Measurements from ENCODE around the gene B3GLCT. TPM values are rescaled to one million over a fixed set of nuclear protein-coding genes. Genes with fewer than 3 reads are reported as not detected.

The B3GLCT gene
- total RNA-seq, 1 donor from 2014 or later, result 11.2 TPM

DNA sequence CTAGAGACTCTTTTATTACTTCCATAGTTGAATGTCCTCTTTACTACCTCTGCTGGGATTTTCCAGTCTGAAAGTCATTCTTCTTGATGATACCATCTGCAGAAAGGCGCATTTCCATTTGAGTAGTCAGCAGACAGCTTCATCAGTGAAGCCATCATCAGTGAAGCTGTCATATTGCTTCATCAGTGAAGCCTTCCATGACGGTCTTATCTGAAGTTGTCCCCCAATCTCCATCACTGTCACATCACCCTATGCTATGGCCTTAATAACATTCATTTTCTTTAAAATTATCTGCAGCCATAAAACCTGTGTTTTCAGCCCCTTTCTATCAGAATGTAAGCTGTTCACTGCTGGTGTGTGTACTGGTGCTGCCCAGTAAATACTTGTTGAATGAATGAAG, 151.6 kb downstream of the B3GLCT start:
- H3K9ac ChIP-seq (ENCODE audit: low read length), result no peak overlapping the region
- H3K9me3 Mint-ChIP-seq (ENCODE audit: unreplicated experiment), result peaks cover 17% of the 10 kb centered on the region
- no peaks in the 10 kb centered on the region for H3K4me1 Mint-ChIP-seq (ENCODE audit: low read depth, unreplicated experiment)
- TF ChIP-seq EZH2 (IDR thresholded peaks at IDR 0.05; ENCODE audit: insufficient read depth, low read length), result no peak
- TF ChIP-seq, protein P1, sequence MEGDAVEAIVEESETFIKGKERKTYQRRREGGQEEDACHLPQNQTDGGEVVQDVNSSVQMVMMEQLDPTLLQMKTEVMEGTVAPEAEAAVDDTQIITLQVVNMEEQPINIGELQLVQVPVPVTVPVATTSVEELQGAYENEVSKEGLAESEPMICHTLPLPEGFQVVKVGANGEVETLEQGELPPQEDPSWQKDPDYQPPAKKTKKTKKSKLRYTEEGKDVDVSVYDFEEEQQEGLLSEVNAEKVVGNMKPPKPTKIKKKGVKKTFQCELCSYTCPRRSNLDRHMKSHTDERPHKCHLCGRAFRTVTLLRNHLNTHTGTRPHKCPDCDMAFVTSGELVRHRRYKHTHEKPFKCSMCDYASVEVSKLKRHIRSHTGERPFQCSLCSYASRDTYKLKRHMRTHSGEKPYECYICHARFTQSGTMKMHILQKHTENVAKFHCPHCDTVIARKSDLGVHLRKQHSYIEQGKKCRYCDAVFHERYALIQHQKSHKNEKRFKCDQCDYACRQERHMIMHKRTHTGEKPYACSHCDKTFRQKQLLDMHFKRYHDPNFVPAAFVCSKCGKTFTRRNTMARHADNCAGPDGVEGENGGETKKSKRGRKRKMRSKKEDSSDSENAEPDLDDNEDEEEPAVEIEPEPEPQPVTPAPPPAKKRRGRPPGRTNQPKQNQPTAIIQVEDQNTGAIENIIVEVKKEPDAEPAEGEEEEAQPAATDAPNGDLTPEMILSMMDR (IDR thresholded peaks at IDR 0.05; ENCODE audit: insufficient read depth, low read depth, low read length), result no peak
- no peak overlapping the region for H3K27ac ChIP-seq (ENCODE audit: low read depth, low read length)
- peaks cover 2% of the 10 kb centered on the region for H3K27me3 Mint-ChIP-seq (ENCODE audit: low read depth, unreplicated experiment)
- H3K36me3 ChIP-seq (ENCODE audit: insufficient read depth, low read length), result no peaks in the 10 kb centered on the region
- H3K4me1 ChIP-seq (ENCODE audit: insufficient read depth, low read length), result no peaks in the 10 kb centered on the region
- no peak overlapping the region for H3K4me2 ChIP-seq (ENCODE audit: low read length)
- FAIRE-seq (no peak), DNase-seq (ENCODE audit: low read depth) (no peak)
- H3K27ac Mint-ChIP-seq (ENCODE audit: unreplicated experiment), result no peak overlapping the region
- no peaks in the 10 kb centered on the region for H3K9me3 ChIP-seq (ENCODE audit: insufficient read depth, low read depth, low read length)
- H3K36me3 Mint-ChIP-seq (ENCODE audit: low read depth, unreplicated experiment), result no peaks in the 10 kb centered on the region
- no peak overlapping the region for H2AFZ ChIP-seq (ENCODE audit: low read depth, low read length)
- no peaks in the 10 kb centered on the region for H4K20me1 ChIP-seq (ENCODE audit: insufficient read depth, low read length)
- H3K79me2 ChIP-seq (ENCODE audit: insufficient read depth, low read length), result no peaks in the 10 kb centered on the region
- no peak overlapping the region for H3K4me3 Mint-ChIP-seq (ENCODE audit: unreplicated experiment)
- H3K27me3 ChIP-seq (ENCODE audit: insufficient read depth, low read length), result peaks cover 3% of the 10 kb centered on the region
- H3K4me3 ChIP-seq (ENCODE audit: insufficient read depth, low read depth, low read length), result no peak overlapping the region

DNA sequence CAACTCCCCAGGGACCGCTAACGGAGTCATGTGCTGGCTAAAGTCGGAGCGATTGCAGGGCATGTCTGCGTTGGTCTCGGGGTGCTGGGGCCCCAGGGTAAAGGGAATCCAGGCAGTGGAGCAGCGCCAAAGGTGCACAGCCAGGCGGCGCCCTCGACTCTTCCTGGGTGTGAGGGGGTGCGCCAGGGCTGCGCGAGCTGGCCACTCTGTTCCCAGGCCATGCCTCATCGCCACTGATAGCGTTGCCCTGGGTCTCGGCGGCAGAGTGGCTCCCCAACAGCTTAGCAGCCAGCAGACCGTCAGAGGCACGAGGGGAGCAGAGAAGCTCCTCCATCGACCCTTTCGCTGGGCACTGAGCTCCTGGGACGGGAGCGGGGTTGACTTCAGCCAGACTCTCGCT, 152.7 kb downstream of the B3GLCT start:
- H3K4me1 ChIP-seq (ENCODE audit: insufficient read depth, low read length), result no peaks in the 10 kb centered on the region
- no peaks in the 10 kb centered on the region for H3K36me3 Mint-ChIP-seq (ENCODE audit: low read depth, unreplicated experiment)
- no peaks in the 10 kb centered on the region for H3K9me3 ChIP-seq (ENCODE audit: insufficient read depth, low read depth, low read length)

DNA sequence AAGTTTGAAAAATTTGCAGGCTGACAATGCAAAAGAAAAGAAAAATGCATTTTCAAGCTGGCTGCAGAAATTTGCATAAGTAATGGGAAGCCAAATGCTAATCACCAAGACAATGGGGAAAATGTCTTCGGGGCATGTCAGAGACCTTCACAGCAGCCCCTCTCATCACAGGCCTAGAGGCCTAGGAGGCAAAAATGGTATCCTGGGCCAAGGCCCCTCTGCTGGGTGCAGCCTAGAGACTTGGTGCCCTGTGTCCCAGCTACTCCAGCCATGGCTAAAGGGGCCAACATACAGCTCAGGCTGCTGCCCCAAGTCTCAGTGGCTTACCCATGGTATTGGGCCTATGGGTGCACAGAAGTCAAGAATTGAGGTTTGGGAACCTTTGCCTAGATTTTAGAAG, 155.2 kb downstream of the B3GLCT start:
- no peak overlapping the region for H3K4me3 ChIP-seq (ENCODE audit: insufficient read depth, low read depth, low read length)
- H3K79me2 ChIP-seq (ENCODE audit: insufficient read depth, low read length), result no peaks in the 10 kb centered on the region
- no peak for FAIRE-seq
- H3K4me2 ChIP-seq (ENCODE audit: low read length), result no peak overlapping the region
- no peaks in the 10 kb centered on the region for H3K9me3 ChIP-seq (ENCODE audit: insufficient read depth, low read depth, low read length)
- no peaks in the 10 kb centered on the region for H3K4me1 ChIP-seq (ENCODE audit: insufficient read depth, low read length)
- no peak for DNase-seq (ENCODE audit: low read depth)
- Mint-ChIP-seq H3K4me3 (ENCODE audit: unreplicated experiment) (no peak overlapping the region), H3K4me1 (ENCODE audit: low read depth, unreplicated experiment) (no peaks in the 10 kb centered on the region), H3K9me3 (ENCODE audit: unreplicated experiment) (peaks cover 18% of the 10 kb centered on the region), H3K36me3 (ENCODE audit: low read depth, unreplicated experiment) (no peaks in the 10 kb centered on the region), H3K27ac (ENCODE audit: unreplicated experiment) (no peak overlapping the region), H3K27me3 (ENCODE audit: low read depth, unreplicated experiment) (peaks cover under 1% of the 10 kb centered on the region)
- no peaks in the 10 kb centered on the region for H4K20me1 ChIP-seq (ENCODE audit: insufficient read depth, low read length)
- H2AFZ ChIP-seq (ENCODE audit: low read depth, low read length), result no peak overlapping the region
- H3K27me3 ChIP-seq (ENCODE audit: insufficient read depth, low read length), result peaks cover 3% of the 10 kb centered on the region
- H3K9ac ChIP-seq (ENCODE audit: low read length), result no peak overlapping the region
- TF ChIP-seq, protein P1 (IDR thresholded peaks at IDR 0.05; ENCODE audit: insufficient read depth, low read depth, low read length), result no peak
- TF ChIP-seq EZH2 (IDR thresholded peaks at IDR 0.05; ENCODE audit: insufficient read depth, low read length), result no peak
- no peak overlapping the region for H3K27ac ChIP-seq (ENCODE audit: low read depth, low read length)
- H3K36me3 ChIP-seq (ENCODE audit: insufficient read depth, low read length), result no peaks in the 10 kb centered on the region

More for the DNA sequence above, 152.7 kb downstream of the B3GLCT start:
- H3K4me2 ChIP-seq (ENCODE audit: low read length), result no peak overlapping the region
- H4K20me1 ChIP-seq (ENCODE audit: insufficient read depth, low read length), result no peaks in the 10 kb centered on the region
- H2AFZ ChIP-seq (ENCODE audit: low read depth, low read length), result peak overlapping the region; percentile 4
- no peaks in the 10 kb centered on the region for H3K79me2 ChIP-seq (ENCODE audit: insufficient read depth, low read length)
- no peak overlapping the region for H3K9ac ChIP-seq (ENCODE audit: low read length)
- Mint-ChIP-seq H3K9me3 (ENCODE audit: unreplicated experiment) (peaks cover 20% of the 10 kb centered on the region), H3K27ac (ENCODE audit: unreplicated experiment) (no peak overlapping the region), H3K27me3 (ENCODE audit: low read depth, unreplicated experiment) (peaks cover 2% of the 10 kb centered on the region), H3K4me3 (ENCODE audit: unreplicated experiment) (no peak overlapping the region), H3K4me1 (ENCODE audit: low read depth, unreplicated experiment) (no peaks in the 10 kb centered on the region)
- no peak overlapping the region for H3K4me3 ChIP-seq (ENCODE audit: insufficient read depth, low read depth, low read length)
- FAIRE-seq (no peak), DNase-seq (ENCODE audit: low read depth) (no peak)
- no peaks in the 10 kb centered on the region for H3K36me3 ChIP-seq (ENCODE audit: insufficient read depth, low read length)
- no peak overlapping the region for H3K27ac ChIP-seq (ENCODE audit: low read depth, low read length)
- H3K27me3 ChIP-seq (ENCODE audit: insufficient read depth, low read length), result peaks cover 3% of the 10 kb centered on the region
- TF ChIP-seq EZH2 (IDR thresholded peaks at IDR 0.05; ENCODE audit: insufficient read depth, low read length), result no peak
- TF ChIP-seq, protein P1 (IDR thresholded peaks at IDR 0.05; ENCODE audit: insufficient read depth, low read depth, low read length), result no peak

Measured in astrocyte (in vitro differentiated cells and primary cell).